Activated T-cell treated with anti-CD3 and anti-CD28 coated beads for 1 hour (primary cell): Measurements from ENCODE around the gene TP73.
"Not testable (repeated sequence)": the region's sequence is repeated elsewhere in the genome, so short reads cannot be mapped to it uniquely, and the experiment has no call there.

Experiments used
- DNase-seq: peaks from one replicate; pipeline ENCODE4 v3.0.0-alpha.2; 2020; ENCODE audit warnings: low read depth

The TP73 gene

GRCh38 chr1:3618881-3619671 is 33.2 kb upstream of the TP73 start:
- DNase-seq: peak; percentile 68

- no peak for DNase-seq
These were observed 31.6 kb upstream of the TP73 start for GRCh38 chr1:3620708-3621107.

- DNase-seq: not testable (repeated sequence)
These were observed 31.1 kb upstream of the TP73 start for GRCh38 chr1:3621151-3621671.

GRCh38 chr1:3622102-3622501 is 30.2 kb upstream of the TP73 start:
- DNase-seq: not testable (repeated sequence)

GRCh38 chr1:3623441-3624199 is 28.7 kb upstream of the TP73 start:
- DNase-seq: no peak

GRCh38 chr1:3624200-3625136 is 27.8 kb upstream of the TP73 start, which contains the start of gene TPRG1L:
Gene TPRG1L (plus strand): TSS chr1:3625015. CDS start chr1:3625073, 58 bp downstream.
- DNase-seq: peak; percentile 98

GRCh38 chr1:3625151-3625907 is 27.0 kb upstream of the TP73 start:
- peak; percentile 24 for DNase-seq

- DNase-seq: no peak
These were observed 26.3 kb upstream of the TP73 start for GRCh38 chr1:3626025-3626424.

- DNase-seq: no peak
These were observed 24.6 kb upstream of the TP73 start for GRCh38 chr1:3627515-3628253.

GRCh38 chr1:3628445-3628844 is 23.9 kb upstream of the TP73 start:
- DNase-seq: no peak

- DNase-seq: no peak
These were observed 22.7 kb upstream of the TP73 start for GRCh38 chr1:3629561-3630160.

- no peak for DNase-seq
These were observed 22.1 kb upstream of the TP73 start for GRCh38 chr1:3630161-3630611.

- DNase-seq: no peak
These were observed 21.4 kb upstream of the TP73 start for GRCh38 chr1:3630914-3631313.

- no peak for DNase-seq
These were observed 20.7 kb upstream of the TP73 start for GRCh38 chr1:3631320-3632260.

GRCh38 chr1:3632298-3632697 is 20.0 kb upstream of the TP73 start:
- DNase-seq: no peak

GRCh38 chr1:3632716-3633343 is 19.5 kb upstream of the TP73 start:
- DNase-seq: no peak

GRCh38 chr1:3633344-3634058 is 18.8 kb upstream of the TP73 start:
- no peak for DNase-seq
